ENCODE data around the gene PMM2. TPM values are rescaled to one million over a fixed set of nuclear protein-coding genes. Genes with fewer than 3 reads are reported as not detected.

PMM2 gene
- total RNA-seq, 1 experiment from 2014 or later, result 59.4 TPM

- BruUV-seq (replicated peaks), result no TSS peak
- CTCF ChIA-PET, result no interaction called here
Observed at GRCh38 chr16:8773537-8773936, 24.1 kb upstream of the PMM2 start.

GRCh38 chr16:8774208-8774607, 23.4 kb upstream of the PMM2 start:
- H3K4me1 Mint-ChIP-seq (ENCODE audit: insufficient read depth, unreplicated experiment), result no peaks in the 10 kb centered on the region
- DNase-seq (ENCODE audit: unreplicated experiment), result no peak
- no peak for TF ChIP-seq CTCF (IDR thresholded peaks at IDR 0.05; ENCODE audit: unreplicated experiment)
- H3K9me3 Mint-ChIP-seq (ENCODE audit: unreplicated experiment), result no peaks in the 10 kb centered on the region
- no peaks in the 10 kb centered on the region for H3K27me3 Mint-ChIP-seq (ENCODE audit: insufficient read depth, unreplicated experiment)
- H3K27ac Mint-ChIP-seq (ENCODE audit: low read depth, unreplicated experiment), result no peak overlapping the region
- no TSS peak for BruUV-seq (replicated peaks)
- H3K4me3 Mint-ChIP-seq (ENCODE audit: unreplicated experiment), result no peak overlapping the region
- ChIA-PET POLR2A (interaction anchor here (0.6 kb wide), 1 partner anchor 43 kb away, joined by 3 read pairs; no protein-coding TSS in a partner anchor), CTCF (interaction anchor here (0.7 to 0.9 kb wide), 2 partner anchors 18 to 374 kb away, joined by 4 to 6 read pairs; no protein-coding TSS in a partner anchor)
- intact Hi-C loops (cut with micrococcal nuclease), result no loop called here
- no peaks in the 10 kb centered on the region for H3K36me3 Mint-ChIP-seq (ENCODE audit: insufficient read depth, unreplicated experiment)

More at GRCh38 chr16:8773537-8773936, 24.1 kb upstream of the PMM2 start:
- H3K9me3 Mint-ChIP-seq (ENCODE audit: unreplicated experiment), result no peaks in the 10 kb centered on the region
- H3K4me3 Mint-ChIP-seq (ENCODE audit: unreplicated experiment), result no peak overlapping the region
- intact Hi-C loops (cut with micrococcal nuclease), result no loop called here
- H3K27ac Mint-ChIP-seq (ENCODE audit: low read depth, unreplicated experiment), result no peak overlapping the region
- no peak for TF ChIP-seq CTCF (IDR thresholded peaks at IDR 0.05; ENCODE audit: unreplicated experiment)
- POLR2A ChIA-PET, result no interaction called here
- DNase-seq (ENCODE audit: unreplicated experiment), result no peak
- no peaks in the 10 kb centered on the region for H3K36me3 Mint-ChIP-seq (ENCODE audit: insufficient read depth, unreplicated experiment)
- H3K4me1 Mint-ChIP-seq (ENCODE audit: insufficient read depth, unreplicated experiment), result no peaks in the 10 kb centered on the region
- no peaks in the 10 kb centered on the region for H3K27me3 Mint-ChIP-seq (ENCODE audit: insufficient read depth, unreplicated experiment)

GRCh38 chr16:8775359-8775758, 22.3 kb upstream of the PMM2 start:
- H3K9me3 Mint-ChIP-seq (ENCODE audit: unreplicated experiment), result no peaks in the 10 kb centered on the region
- no peaks in the 10 kb centered on the region for H3K36me3 Mint-ChIP-seq (ENCODE audit: insufficient read depth, unreplicated experiment)
- no peaks in the 10 kb centered on the region for H3K4me1 Mint-ChIP-seq (ENCODE audit: insufficient read depth, unreplicated experiment)

GRCh38 chr16:8776129-8776584, 21.5 kb upstream of the PMM2 start:
- no TSS peak for BruUV-seq (replicated peaks)
- no peak for TF ChIP-seq CTCF (IDR thresholded peaks at IDR 0.05; ENCODE audit: unreplicated experiment)
- no peak overlapping the region for H3K27ac Mint-ChIP-seq (ENCODE audit: low read depth, unreplicated experiment)
- no peaks in the 10 kb centered on the region for H3K9me3 Mint-ChIP-seq (ENCODE audit: unreplicated experiment)
- no peaks in the 10 kb centered on the region for H3K36me3 Mint-ChIP-seq (ENCODE audit: insufficient read depth, unreplicated experiment)
- no peak for DNase-seq (ENCODE audit: unreplicated experiment)
- no peaks in the 10 kb centered on the region for H3K4me1 Mint-ChIP-seq (ENCODE audit: insufficient read depth, unreplicated experiment)
- no peak overlapping the region for H3K4me3 Mint-ChIP-seq (ENCODE audit: unreplicated experiment)
- ChIA-PET CTCF (interaction anchor here (1.3 kb wide), 1 partner anchor 16 kb away, joined by 4 read pairs; no protein-coding TSS in a partner anchor), POLR2A (no interaction called here)
- H3K27me3 Mint-ChIP-seq (ENCODE audit: insufficient read depth, unreplicated experiment), result peaks cover 8% of the 10 kb centered on the region
- intact Hi-C loops (cut with micrococcal nuclease), result no loop called here

More at GRCh38 chr16:8775359-8775758, 22.3 kb upstream of the PMM2 start:
- Mint-ChIP-seq H3K27ac (ENCODE audit: low read depth, unreplicated experiment) (no peak overlapping the region), H3K4me3 (ENCODE audit: unreplicated experiment) (no peak overlapping the region), H3K27me3 (ENCODE audit: insufficient read depth, unreplicated experiment) (no peaks in the 10 kb centered on the region)
- TF ChIP-seq CTCF (IDR thresholded peaks at IDR 0.05; ENCODE audit: unreplicated experiment), result no peak
- no TSS peak for BruUV-seq (replicated peaks)
- intact Hi-C loops (cut with micrococcal nuclease), result no loop called here
- POLR2A ChIA-PET, result no interaction called here
- DNase-seq (ENCODE audit: unreplicated experiment), result no peak
- CTCF ChIA-PET, result no interaction called here

Data from MCF 10A (cell line).